ENCODE data around the gene FRMPD4. TPM values are rescaled to one million over a fixed set of nuclear protein-coding genes. Genes with fewer than 3 reads are reported as not detected.

Gene FRMPD4
- total and polyA plus RNA-seq, 2 donors (not counting 1 experiment from before 2014, with no cell fraction given) = 0.50 to 1.5 TPM

DNA sequence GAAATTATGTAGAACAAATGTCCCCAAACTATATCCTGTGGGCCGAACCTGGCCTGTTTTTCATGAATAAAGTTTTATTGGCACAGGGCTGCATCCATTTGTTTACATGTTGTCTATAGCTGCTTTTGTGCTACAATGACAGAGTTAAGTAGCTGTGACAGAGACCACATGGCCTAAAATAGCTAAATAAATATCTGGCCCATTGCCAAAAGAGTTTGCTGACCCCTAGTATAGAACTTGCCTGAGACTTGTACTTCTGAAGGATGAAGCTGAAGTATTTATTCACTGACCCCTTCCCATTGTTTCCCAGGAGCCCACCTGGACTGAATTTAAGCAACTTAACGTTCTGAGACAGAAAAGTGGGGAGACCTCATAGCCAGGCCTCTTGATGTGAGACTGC, 325.6 kb downstream of the FRMPD4 start:
- TF ChIP-seq, protein P1, sequence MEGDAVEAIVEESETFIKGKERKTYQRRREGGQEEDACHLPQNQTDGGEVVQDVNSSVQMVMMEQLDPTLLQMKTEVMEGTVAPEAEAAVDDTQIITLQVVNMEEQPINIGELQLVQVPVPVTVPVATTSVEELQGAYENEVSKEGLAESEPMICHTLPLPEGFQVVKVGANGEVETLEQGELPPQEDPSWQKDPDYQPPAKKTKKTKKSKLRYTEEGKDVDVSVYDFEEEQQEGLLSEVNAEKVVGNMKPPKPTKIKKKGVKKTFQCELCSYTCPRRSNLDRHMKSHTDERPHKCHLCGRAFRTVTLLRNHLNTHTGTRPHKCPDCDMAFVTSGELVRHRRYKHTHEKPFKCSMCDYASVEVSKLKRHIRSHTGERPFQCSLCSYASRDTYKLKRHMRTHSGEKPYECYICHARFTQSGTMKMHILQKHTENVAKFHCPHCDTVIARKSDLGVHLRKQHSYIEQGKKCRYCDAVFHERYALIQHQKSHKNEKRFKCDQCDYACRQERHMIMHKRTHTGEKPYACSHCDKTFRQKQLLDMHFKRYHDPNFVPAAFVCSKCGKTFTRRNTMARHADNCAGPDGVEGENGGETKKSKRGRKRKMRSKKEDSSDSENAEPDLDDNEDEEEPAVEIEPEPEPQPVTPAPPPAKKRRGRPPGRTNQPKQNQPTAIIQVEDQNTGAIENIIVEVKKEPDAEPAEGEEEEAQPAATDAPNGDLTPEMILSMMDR (conservative IDR thresholded peaks at IDR 0.05 in 1 of 2, IDR thresholded peaks at IDR 0.05 in 1 of 2; ENCODE audit: low read depth in 1 of 2, low read length in 2 of 2) = no peak
- TF ChIP-seq EZH2 (IDR thresholded peaks at IDR 0.05; ENCODE audit: low read length, missing control alignments) = no peak
- DNase-seq (ENCODE audit: low read depth in 2 of 2) = no peak
- Histone ChIP-seq H3K27ac (ENCODE audit: insufficient read depth, low read length) (no peak overlapping the region), H3K4me1 (ENCODE audit: control insufficient read depth, extremely low read depth, insufficient read depth, low read length) (no peaks in the 10 kb centered on the region), H4K20me1 (ENCODE audit: control insufficient read depth, extremely low read depth, insufficient read depth, low read length) (no peaks in the 10 kb centered on the region), H3K27me3 (ENCODE audit: control insufficient read depth, insufficient read depth, low read length) (no peaks in the 10 kb centered on the region), H3K4me3 (replicated peaks in 1 of 4; ENCODE audit: control extremely low read depth in 1 of 4, insufficient read depth in 1 of 4, low read depth in 3 of 4, low read length in 4 of 4) (no peak overlapping the region), H2AFZ (ENCODE audit: low read length) (no peak overlapping the region), H3K9ac (ENCODE audit: insufficient read depth, low read length) (no peak overlapping the region), H3K36me3 (ENCODE audit: control insufficient read depth, insufficient read depth, low read length) (no peaks in the 10 kb centered on the region), H3K9me3 (ENCODE audit: control insufficient read depth, insufficient read depth, low read depth, low read length) (no peaks in the 10 kb centered on the region), H3K4me2 (ENCODE audit: extremely low read depth, insufficient read depth, low read length) (no peak overlapping the region), H3K79me2 (ENCODE audit: control insufficient read depth, insufficient read depth, low read length) (no peaks in the 10 kb centered on the region)

DNA sequence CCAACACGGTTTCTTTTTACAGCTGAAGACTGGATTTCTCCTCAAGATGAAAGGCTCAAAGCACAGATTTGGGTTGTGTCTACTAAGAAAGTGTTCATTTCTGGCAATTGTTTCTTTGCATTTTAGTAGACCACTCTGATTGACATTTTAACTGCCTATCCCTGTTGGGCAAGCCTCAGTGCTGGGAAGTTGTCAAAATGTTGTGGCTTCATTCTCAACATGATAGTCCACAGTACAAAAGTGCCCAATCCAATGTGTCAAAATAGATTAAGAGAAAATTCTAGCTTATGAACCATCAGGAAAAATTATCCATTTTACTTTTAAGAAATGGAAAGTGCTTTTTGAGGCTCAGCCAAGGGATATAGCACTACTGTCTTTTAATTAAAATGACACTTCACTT, 329.0 kb downstream of the FRMPD4 start:
- Histone ChIP-seq H3K9ac (ENCODE audit: insufficient read depth, low read length) (no peak overlapping the region), H3K4me1 (ENCODE audit: control insufficient read depth, extremely low read depth, insufficient read depth, low read length) (no peaks in the 10 kb centered on the region)
- DNase-seq (ENCODE audit: low read depth in 2 of 2) = no peak

DNA sequence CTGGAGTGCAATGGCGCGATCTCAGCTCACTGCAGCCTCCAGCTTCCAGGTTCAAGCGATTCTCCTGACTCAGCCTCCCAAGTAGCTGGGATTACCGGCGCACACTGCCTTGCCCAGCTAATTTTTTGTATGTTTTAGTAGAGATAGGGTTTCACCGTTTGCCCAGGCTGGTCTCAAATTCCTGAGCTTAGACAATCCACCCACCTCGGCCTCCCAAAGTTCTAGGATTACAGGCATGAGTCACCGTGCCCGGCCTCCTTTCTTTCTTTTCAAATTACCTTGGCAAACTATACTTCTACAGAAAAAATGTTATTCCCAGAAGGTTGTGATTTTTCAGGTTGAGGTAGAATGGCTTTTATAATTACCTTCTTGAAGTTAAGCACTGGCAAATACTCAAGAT, 331.0 kb downstream of the FRMPD4 start:
- no peak overlapping the region for H3K4me3 ChIP-seq (replicated peaks in 1 of 4; ENCODE audit: control extremely low read depth in 1 of 4, insufficient read depth in 1 of 4, low read depth in 3 of 4, low read length in 4 of 4)
- H2AFZ ChIP-seq (ENCODE audit: low read length) = no peak overlapping the region
- no peaks in the 10 kb centered on the region for H3K79me2 ChIP-seq (ENCODE audit: control insufficient read depth, insufficient read depth, low read length)
- H3K4me2 ChIP-seq (ENCODE audit: extremely low read depth, insufficient read depth, low read length) = no peak overlapping the region
- H3K36me3 ChIP-seq (ENCODE audit: control insufficient read depth, insufficient read depth, low read length) = no peaks in the 10 kb centered on the region
- H3K9me3 ChIP-seq (ENCODE audit: control insufficient read depth, insufficient read depth, low read depth, low read length) = no peaks in the 10 kb centered on the region
- TF ChIP-seq EZH2 (IDR thresholded peaks at IDR 0.05; ENCODE audit: low read length, missing control alignments) = no peak
- TF ChIP-seq, protein P1 (conservative IDR thresholded peaks at IDR 0.05 in 1 of 2, IDR thresholded peaks at IDR 0.05 in 1 of 2; ENCODE audit: low read depth in 1 of 2, low read length in 2 of 2) = no peak
- H3K27me3 ChIP-seq (ENCODE audit: control insufficient read depth, insufficient read depth, low read length) = no peaks in the 10 kb centered on the region
- H3K9ac ChIP-seq (ENCODE audit: insufficient read depth, low read length) = no peak overlapping the region
- H4K20me1 ChIP-seq (ENCODE audit: control insufficient read depth, extremely low read depth, insufficient read depth, low read length) = no peaks in the 10 kb centered on the region
- H3K4me1 ChIP-seq (ENCODE audit: control insufficient read depth, extremely low read depth, insufficient read depth, low read length) = no peaks in the 10 kb centered on the region
- peak in 1 of 2 donors; percentile 15 for DNase-seq (ENCODE audit: low read depth in 2 of 2)
- no peak overlapping the region for H3K27ac ChIP-seq (ENCODE audit: insufficient read depth, low read length)

More for the DNA sequence above, 329.0 kb downstream of the FRMPD4 start:
- Histone ChIP-seq H3K36me3 (ENCODE audit: control insufficient read depth, insufficient read depth, low read length) (no peaks in the 10 kb centered on the region), H3K4me3 (replicated peaks in 1 of 4; ENCODE audit: control extremely low read depth in 1 of 4, insufficient read depth in 1 of 4, low read depth in 3 of 4, low read length in 4 of 4) (no peak overlapping the region), H4K20me1 (ENCODE audit: control insufficient read depth, extremely low read depth, insufficient read depth, low read length) (no peaks in the 10 kb centered on the region), H3K27me3 (ENCODE audit: control insufficient read depth, insufficient read depth, low read length) (no peaks in the 10 kb centered on the region), H3K4me2 (ENCODE audit: extremely low read depth, insufficient read depth, low read length) (no peak overlapping the region), H3K27ac (ENCODE audit: insufficient read depth, low read length) (no peak overlapping the region), H3K9me3 (ENCODE audit: control insufficient read depth, insufficient read depth, low read depth, low read length) (no peaks in the 10 kb centered on the region), H2AFZ (ENCODE audit: low read length) (no peak overlapping the region), H3K79me2 (ENCODE audit: control insufficient read depth, insufficient read depth, low read length) (no peaks in the 10 kb centered on the region)
- TF ChIP-seq, protein P1 (conservative IDR thresholded peaks at IDR 0.05 in 1 of 2, IDR thresholded peaks at IDR 0.05 in 1 of 2; ENCODE audit: low read depth in 1 of 2, low read length in 2 of 2) = no peak
- no peak for TF ChIP-seq EZH2 (IDR thresholded peaks at IDR 0.05; ENCODE audit: low read length, missing control alignments)
